Activated CD8-positive, alpha-beta memory T cell treated with anti-CD3 and anti-CD28 coated beads, Interleukin-2, amount 50 U/mL, for 1 hour (primary cell): Measurements from ENCODE around the gene NFATC3.

Experiments used
- DNase-seq: peaks from one replicate; pipeline ENCODE4 v3.0.0-alpha.2; 2020; ENCODE audit errors: extremely low read depth

Gene NFATC3

DNA sequence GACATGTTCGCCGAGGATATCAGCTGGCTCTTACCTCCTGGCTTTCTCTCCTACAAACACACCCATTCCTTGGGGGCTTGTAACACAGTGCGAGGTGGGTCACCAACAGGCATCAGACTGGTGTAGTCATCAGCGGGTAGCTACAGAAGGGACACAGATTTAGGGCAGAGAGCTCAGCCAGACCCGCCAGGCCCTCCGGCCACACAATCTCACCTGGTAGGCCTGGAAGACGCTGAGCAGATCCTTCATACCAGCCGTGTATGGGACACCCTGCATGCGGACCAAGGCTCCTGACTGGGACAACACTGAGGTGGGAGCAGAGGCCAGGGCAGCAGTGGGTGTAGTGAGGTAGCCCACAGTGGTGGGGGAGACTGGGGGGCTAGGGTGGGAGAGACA lies 145.0 kb downstream of the NFATC3 start:
- no peak for DNase-seq

DNA sequence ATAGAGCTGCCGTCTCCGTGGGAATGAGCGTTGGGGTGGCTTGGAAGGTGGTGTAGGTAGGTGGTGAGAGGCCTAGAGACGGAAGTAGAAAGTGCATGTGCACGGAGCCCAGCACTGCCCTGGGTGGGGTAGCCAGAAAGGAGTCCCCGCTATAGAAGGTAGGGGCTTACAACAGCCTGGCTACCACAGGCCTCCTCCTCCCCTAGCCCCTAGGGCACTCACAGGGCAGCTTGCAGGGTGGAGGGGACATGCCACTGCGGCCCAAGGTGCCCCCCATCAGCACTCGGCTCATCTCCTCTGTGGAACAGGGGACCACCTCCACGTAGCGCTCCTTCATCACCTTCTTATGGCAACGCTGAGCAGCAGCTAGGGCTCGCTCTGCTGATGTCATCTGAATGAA lies 145.8 kb downstream of the NFATC3 start:
- no peak for DNase-seq

DNA sequence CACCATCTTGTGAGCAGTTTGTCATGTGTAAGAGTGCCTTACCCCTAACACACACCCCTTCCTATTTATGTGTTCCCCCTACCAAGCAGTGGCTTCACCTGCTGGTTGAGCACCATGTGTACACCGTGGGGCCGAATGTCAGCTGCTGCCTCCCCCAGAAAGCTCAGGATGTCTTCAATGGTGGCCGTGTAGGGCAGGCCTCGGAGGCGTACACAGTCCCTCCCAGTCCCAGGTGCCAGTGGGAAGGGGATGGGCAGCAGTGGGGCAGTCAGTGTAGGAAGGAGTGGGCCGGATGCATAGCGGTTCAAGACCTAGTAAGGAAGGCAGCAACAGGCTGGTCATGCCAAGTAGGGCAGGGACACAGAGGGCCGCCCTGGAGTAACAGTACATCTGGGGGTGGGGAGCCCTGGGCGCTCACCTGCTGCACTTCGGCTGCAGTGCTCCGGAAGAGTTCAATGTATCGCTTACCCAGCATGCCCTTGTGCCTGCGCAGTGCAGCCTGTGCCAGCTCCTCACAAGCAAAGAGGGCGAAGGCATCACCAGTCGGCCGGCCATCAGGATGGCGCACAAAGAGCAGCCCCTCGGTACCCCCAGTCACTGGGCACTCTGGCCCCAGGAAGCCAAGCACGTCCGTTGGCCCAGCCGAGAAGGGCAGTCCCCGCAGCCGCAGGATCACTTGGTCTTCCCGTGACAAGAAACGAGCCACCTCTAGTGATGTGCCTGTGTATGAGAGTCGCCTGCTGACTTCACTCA lies 146.4 kb downstream of the NFATC3 start:
- no peak for DNase-seq

DNA sequence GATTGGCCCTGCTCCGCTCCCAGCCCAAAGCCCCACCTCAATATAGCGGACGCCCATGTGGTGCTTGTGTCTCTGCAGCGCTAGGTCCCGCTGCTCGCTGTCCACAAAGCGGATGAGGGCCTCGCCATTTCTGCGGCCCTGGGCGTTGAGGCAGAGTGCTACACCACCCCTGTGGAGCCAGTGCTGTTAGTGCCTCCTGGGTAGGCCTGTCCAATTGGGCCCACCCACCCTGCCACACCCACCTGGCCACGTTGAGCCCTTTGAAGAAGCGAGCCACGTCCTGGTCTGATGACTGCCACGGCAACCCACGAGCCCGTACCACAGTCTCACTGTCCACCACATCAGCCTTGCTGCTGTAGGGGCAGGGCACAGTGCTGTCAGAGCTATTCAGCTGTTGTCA lies 147.2 kb downstream of the NFATC3 start:
- DNase-seq: no peak

DNA sequence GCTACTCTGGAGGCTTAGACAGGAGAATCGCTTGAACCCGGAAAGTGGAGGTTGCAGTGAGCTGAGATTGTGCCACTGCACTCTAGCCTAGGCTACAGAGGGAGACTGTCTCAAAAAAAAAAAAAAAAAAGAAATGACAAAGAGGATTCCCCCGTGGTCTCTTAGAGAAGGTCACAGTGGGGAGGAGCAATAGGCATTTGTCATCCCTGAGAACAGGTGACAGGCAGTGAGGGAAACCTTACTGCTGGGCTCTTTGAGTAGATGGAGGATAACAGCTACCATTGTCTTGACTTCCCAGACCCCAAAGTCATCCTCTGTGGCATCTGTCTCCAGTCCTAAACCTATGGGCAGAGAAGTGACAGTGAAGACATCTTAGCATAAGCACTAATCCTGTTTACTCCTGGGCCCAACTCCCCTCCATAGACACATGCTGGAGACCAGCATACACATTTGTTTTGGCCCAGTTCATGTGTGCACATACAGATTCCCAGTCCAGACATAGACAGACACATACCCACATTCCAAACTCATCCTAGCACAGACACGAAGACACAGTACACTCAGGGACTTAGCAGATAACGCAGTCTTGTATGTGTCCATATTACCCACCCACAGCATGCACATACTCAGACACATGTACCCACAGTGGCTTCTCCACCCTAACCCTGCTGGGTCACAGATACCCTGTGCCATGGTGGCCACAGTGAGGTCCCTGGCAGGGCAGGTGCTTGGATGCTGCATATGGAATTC lies 148.1 kb downstream of the NFATC3 start:
- no peak for DNase-seq

DNA sequence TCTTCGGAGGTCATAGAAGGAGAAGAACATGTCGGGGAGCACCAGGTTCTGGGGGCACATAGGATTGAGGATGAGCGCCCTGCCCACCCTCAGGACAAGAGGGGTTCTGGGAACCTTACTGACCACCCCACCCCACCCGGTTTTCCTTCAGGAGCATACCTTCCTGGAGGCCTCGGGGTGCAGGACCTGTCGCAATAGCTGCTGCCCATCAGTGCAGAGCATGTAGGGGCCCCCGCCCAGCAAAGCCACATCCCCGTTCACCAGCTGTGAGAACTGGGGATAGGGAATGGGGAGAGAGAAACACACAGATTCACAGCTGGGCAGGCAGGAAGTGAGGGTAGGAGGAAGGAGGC lies 148.6 kb downstream of the NFATC3 start:
- DNase-seq: no peak

DNA sequence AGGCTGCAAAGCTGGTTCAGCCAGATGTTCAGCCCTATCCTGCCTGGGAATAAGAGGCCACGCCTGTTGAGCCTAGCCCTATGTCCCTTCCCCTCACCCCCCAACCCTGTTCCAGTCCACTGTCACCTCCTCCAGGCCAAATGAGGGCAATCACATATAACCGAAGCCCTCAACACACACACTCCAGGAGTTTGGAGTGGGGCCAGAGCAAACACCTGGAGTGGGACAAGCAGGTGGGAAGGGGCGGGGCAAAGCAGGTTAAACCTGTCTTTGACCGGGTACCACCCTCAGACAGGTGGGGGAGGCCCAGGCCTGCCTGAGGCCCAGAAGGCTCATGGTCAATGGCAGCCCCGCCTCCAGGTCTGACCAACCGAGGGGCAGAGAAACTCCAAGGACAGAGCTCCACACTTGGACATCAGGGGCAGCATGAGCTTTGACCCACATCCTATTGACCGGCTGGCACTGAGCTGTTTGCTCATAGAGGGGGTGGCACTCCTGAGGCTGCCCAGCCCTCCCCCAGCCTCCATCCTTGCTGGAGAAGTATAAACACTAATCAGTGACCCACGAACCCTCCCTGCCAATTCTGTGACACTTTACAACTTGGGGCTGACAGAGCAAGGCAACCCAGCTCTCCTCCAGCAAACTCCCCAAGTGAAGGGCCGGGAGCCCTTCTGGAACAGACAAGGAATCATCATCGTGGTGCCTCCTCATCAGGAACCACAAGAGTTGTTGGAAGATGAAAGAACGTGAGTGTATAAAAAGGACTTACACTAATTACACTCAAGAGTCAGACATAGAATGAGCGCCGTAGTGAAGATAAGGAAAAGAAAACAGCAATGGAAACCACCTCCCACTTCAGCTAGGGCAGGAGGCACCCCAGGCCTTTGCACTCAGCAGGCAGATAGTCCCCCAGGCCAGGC lies 149.3 kb downstream of the NFATC3 start:
- DNase-seq: no peak

DNA sequence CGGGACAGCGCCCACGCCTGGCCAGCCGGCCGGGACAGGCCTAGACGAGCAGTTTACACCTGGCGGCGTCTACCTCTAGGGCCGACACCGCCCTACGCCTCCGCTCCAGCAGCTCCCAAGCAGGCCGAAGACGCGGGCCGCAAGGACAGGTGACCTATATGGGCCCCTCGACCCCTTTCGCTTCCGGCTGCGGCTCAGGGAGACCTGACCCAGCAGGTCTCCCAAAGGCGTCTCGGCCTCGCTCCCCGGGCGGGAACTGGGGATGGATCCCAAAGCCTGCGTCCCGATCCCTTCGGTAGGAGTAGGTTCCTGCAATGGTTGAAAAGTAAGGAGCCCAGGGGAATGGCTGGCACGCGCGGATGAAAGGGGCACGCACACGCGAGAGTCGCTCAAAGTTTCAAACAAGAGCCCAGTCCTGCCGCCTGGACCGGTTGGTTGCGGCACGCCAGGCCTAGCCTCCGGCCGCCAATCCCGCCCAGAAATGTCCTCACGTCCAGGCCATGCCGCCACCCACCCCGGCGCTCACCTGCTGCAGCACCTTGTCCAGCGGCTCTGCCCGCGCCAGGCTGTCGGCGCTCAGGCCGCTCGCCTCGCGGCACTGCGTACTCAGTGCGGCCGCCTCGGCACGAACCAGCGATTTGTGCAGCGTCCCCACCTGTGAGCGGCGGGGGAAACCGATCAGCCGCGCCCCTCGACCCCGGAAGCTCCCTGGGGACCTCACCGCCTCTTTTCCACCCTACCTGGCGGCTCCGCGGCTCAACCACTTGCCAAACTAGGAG lies 150.1 kb downstream of the NFATC3 start:
- DNase-seq: no peak

DNA sequence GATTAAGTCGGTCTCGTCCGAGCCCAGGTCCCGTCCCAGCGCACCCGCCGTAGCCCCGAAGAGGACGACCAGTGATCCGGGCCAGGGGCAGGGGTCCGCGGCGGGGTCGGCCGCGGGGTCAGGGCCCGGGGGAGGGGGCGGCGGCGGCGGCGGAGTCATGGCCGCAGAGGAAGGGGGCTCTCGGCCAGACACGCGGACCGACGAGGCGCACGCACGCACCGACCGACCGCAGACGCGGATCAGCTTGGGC lies 150.6 kb downstream of the NFATC3 start, which contains the start of gene ESRP2:
ESRP2 (minus strand) TSS at position 241 of the 250 bp plus-strand sequence; CDS start at position 159, 82 bp downstream.
- DNase-seq: no peak

DNA sequence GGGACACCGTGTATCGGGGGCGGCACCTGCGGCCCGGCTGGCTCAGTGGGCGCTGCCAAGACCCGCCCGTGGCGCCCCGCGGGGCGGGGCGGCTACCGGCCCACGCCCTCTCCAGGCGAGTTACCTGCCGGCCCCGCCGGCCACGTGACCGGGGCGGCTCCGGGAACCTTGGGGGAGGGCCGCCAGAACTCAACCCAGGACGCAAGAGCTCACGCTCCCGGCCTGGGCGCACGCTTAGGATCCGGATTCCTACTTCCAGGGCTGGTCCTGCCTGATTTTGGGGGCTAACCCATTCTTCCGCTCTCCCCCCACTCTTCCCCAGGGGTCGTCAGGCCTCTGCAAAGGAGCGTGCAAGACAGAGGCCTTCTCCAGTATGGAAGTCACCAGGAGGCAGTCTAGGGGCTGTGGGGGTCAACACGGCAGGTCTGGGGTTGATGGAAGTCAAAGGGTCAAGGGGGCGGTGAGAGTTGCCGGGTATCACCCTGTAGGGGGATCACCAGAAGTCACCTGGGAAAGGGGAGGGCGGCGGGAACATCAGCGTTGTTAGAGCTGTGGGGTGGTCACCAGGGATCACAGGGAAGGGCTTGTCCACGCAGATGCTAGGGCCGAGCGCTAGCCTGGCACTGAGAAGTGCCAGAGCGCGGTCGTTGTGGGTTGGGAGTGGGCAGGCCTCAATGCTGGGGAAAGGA lies 151.1 kb downstream of the NFATC3 start:
- no peak for DNase-seq

DNA sequence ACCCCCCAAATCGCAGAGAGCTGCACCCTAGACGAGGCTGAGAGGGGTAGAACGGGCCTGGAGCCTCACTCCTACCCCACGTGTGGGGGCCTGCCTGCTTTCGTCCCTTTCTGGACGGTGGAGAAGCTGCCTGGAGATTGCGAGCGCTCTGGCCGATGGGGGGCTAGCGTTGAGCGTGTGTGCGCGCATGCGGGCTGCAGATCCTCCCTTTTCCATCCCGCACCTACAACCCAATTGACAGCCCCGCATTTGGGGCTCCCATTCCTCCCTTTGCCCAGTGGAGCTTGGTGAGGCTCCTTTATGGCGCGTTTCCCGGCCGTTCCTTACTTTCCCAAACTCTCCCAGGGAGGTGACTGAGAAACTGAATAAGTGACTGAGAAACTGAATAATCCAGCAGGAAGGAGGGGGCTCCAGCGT lies 151.7 kb downstream of the NFATC3 start:
- DNase-seq: no peak

DNA sequence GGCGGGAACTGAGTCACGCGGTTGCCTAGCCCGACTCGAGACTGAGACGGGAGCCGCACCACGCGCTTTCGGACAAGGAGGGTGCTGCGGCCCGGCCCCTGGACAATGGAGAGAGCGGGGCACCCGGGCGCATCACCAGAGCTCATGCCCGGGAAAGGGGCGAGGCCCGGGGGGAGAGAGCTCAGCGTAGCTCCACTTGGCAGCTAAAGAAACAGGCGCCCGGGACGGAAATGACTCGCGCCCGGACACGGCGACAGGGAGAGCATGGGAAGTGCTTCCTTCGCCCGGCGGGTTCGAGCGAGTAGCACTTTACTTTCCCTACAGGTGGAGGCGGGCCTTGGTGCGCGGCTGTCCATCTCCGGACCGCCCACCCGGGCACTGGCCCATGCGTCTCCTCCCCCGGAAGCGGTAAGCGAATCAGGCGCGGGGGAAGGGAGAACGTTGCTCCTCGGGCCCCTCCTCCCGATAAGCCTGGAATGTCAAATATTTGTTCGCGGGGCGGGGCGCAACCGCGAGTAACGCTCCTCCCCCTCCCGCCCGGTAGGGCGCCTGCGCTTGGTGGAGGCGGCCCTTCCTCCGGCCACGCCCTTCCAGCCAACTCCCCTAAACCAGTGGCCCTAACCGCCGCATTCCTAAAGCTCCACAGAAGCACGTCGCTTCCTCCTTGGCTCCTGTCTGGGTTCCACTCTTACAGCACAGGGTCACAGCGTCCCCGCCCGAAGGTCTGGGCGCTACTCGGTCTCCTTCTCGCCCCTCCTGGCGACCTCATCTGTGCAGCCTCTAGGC lies 152.3 kb downstream of the NFATC3 start:
- peak; percentile 47 for DNase-seq

DNA sequence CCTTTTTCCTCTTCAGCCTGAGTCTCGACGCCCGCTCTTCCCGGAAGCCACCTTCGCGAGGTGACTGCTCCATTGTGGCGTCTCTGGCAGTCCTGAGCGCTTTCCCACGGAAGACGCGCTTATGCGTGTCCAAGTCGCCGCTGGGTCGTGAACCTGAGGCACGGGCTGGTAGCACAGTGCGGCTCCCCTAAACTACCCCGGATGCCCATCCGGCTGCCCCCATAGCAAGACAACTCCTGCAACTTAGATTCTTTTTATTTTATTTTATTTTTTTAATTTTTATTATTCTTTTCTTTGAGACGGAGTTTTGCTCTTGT lies 152.8 kb downstream of the NFATC3 start:
- DNase-seq: no peak

DNA sequence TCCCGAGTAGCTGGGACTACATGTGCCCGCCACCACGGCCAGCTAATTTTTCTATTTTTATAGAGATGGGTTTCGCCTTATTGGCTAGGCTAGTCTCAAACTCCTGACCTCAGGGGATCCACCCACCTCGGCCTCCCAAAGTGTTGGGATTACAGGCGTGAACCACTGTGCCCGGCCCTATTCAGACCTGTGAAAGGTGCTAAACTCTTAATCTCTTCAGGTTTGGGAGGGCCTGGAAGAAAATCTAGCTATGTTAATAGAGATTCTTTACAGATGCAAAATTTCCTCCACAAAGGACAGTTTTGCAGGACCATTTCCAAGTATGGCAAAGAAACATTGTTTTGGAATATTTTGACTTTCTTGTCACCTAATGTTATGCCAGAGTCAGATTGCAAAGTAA lies 156.9 kb downstream of the NFATC3 start:
- no peak for DNase-seq

DNA sequence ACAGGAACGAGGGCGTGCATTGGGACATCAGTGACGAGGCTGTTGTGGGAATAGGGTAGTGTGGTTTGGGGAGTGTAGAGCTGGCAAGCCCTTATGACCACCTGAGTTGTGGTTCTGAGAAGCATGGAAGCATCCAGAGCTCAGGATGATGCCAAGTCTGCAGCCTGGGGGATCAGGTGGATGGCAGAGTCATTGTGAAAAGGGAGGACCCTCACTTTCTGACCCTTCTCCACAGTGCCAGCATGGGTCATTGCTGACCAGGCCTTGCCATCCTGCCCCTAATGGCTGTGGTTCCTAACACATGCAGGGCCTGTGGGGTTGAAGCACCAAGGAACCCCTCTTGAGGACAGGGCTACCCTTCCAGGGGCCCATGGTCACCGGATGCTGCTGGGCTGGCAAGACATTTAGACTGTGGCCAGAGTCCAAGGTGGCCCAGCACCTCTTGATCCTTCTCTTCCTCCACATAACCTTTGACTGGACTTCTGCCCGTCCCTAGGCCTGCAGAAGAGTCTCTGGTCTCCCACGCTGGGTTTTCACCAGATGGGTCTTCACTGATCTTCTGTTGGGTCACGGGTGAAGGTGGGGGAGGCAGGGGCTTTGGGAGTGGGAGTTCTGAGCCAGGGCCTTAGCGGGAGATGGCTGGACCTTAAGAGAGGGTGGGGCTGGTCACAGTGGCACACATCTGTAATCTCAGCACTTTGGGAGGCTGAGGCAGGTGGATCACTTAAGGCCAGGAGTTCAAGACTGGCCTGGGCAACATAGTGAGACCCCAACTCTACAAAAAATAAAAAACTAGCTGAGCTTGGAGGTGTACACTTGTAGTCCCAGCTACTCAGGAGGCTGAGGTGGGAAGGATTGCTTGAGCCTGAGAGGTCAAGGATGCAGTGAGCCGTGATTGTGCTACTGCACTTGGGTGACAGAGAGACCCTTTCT lies 158.0 kb downstream of the NFATC3 start:
- DNase-seq: no peak

DNA sequence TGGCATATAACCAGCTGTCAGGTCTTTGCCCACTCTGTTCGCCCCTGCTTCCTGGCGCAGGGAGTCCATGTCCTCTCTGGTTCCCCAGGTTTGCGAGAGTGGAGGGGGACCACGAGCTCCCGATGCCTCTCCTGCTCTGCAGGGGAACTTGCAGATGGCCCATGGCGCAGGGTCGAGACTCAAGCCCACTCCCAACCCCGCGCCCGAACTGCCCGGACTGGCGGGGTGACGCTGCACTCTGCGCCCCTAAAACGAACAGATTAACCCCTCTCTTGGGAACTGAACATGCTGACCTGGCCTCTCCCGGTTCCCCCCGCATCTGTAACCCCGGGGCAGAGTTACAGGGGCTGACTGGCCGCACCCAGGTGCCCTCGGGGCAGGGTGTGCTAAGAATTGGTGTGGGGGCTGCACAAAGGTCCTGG lies 159.3 kb downstream of the NFATC3 start:
- no peak for DNase-seq

DNA sequence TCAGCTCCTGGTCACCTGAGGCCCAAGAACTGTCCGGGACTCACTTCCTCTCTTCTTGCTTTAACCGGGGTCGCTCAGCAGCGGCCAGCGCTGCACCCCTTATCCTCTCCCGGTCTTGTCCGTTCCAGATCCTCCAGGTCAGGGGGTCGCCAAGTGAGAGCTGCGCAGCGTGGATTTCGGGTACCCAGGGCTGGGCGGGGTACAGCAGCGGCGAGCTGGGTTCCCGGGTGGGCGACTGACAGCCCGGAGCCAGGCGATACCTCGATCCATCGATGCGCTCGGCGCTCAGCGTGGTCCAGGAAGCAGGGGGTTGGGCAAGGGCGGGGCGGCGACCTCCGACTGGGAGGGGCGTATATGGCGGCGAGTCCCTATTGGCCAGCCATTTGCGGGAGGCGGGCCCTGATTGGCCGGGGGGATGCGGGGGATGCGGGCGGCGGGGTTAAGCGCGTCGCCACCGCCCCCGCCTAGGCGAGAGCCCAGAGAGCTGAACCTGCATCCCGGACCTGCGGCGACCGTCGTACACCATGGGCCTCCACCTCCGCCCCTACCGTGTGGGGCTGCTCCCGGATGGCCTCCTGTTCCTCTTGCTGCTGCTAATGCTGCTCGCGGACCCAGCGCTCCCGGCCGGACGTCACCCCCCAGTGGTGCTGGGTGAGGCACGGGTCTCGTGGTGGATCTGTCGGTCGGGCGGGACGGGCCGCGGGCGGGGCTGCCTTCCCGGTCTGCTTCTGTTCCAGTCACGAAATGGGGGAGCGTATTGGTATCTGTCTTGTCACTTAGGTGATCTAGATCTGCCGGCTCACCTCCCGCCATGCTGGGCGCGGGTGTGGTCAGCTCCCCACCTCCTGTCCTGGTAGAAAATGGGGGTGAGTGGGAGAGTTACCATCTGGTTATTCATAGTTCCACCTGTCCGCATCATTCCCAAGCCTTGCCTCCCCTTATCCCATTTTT lies 160.0 kb downstream of the NFATC3 start, which contains the start of gene PLA2G15:
PLA2G15 (plus strand) TSS at position 471 of the 951 bp plus-strand sequence; CDS start at position 525, 54 bp downstream.
- peak; percentile 87 for DNase-seq

DNA sequence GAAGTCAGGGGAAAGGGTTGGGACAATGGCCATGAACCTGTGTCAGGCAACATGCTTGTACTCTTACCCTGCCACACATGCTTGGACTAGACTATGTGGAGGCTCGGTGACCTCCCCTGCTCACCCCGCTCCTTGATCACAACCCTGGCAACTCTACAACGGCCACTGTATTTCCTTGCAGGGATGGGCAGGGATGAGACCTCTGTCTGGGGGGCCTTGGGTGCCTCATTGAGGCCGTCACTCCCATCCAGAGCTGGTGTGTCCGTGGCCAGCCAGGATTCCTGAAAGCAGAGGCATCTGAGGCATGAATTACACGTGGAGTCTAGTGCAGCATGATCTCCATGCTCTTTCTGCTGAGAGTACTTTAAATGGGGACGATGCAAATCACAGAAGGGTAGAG lies 161.0 kb downstream of the NFATC3 start:
- no peak for DNase-seq
